HepG2 (cell line): ENCODE data around the gene PNKP. TPM values are rescaled to one million over a fixed set of nuclear protein-coding genes. Genes with fewer than 3 reads are reported as not detected.

Experiments used
- ADNP ChIP-seq: sonication (generic); formaldehyde crosslinking; IDR thresholded peaks from 2 replicates; pipeline ENCODE4 v1.4.0; 2020; ENCODE audit warnings: missing genetic modification reagents
- ATF7-NPFF ChIP-seq: sonication (generic); formaldehyde crosslinking; IDR thresholded peaks from 2 replicates; pipeline ENCODE4 v1.8.1; 2023; ENCODE audit warnings: mild to moderate bottlenecking, low read depth, missing genetic modification reagents, moderate library complexity
- DNMT3B ChIP-seq: conservative IDR thresholded peaks from 2 replicates; pipeline ENCODE4 v1.6.1; 2016; ENCODE audit warnings: missing biosample characterization, control low read depth
- HHEX ChIP-seq: IDR thresholded peaks from 2 replicates; pipeline ENCODE4 v1.6.1; 2016; ENCODE audit warnings: control low read depth
- MIER3 ChIP-seq: IDR thresholded peaks from 2 replicates; pipeline ENCODE4 v1.6.1; 2016; ENCODE audit warnings: missing compliant biosample characterization, borderline replicate concordance
- NR2F2 ChIP-seq: IDR thresholded peaks from 2 replicates; pipeline ENCODE4 v1.6.1; 2012; ENCODE audit warnings: low read depth, inconsistent platforms, borderline replicate concordance
- RFX5 ChIP-seq: IDR thresholded peaks from 2 replicates; pipeline ENCODE4 v1.6.1; 2011; ENCODE audit warnings: low read depth, low read length, improper control_type of control experiment
- ZNF138 ChIP-seq: sonication (generic); formaldehyde crosslinking; IDR thresholded peaks from 2 replicates; pipeline ENCODE4 v1.5.0; 2020; ENCODE audit warnings: mild to moderate bottlenecking, low read depth, missing genetic modification reagents
- ZNF782 ChIP-seq: sonication (generic); formaldehyde crosslinking; IDR thresholded peaks from 2 replicates; pipeline ENCODE4 v1.4.0; 2020; ENCODE audit warnings: missing genetic modification reagents, mild to moderate bottlenecking, borderline replicate concordance
- polyA plus RNA-seq, 8 experiments: library from polyadenylated mRNA; depleted of rRNA in 3 of 8; stranded (reverse) in 7 of 8; unstranded in 1 of 8; fragments of >200 nt; fragmentation: Illumina TruSeq in 4 of 8; extraction: Trizol in 4 of 8; gene quantifications; 2 replicates each; pipeline versions ENCODE4 v1.2.1 to v1.2.3, GENCODE V29; 2011 to 2016; ENCODE audit warnings: low read depth in 4 of 8, missing spikeins in 1 of 8, mixed read lengths in 1 of 8; ENCODE audit not compliant: insufficient read depth in 1 of 8
- total RNA-seq, 5 experiments: library from RNA; depleted of rRNA; stranded (reverse); fragments of >200 nt; fragmentation: Illumina TruSeq; extraction: Trizol; gene quantifications; 2 replicates each; pipeline ENCODE4 v1.2.3, GENCODE V29; 2016; ENCODE audit warnings: low read depth in 1 of 5
- TF ChIP-seq, protein P1 (sequence below): sonication (generic); formaldehyde crosslinking; IDR thresholded peaks from 2 replicates; pipeline ENCODE4 v1.9.0; 2022; ENCODE audit warnings: missing genetic modification reagents, mild to moderate bottlenecking, borderline replicate concordance
- TF ChIP-seq, protein P2 (sequence below): sonication (generic); formaldehyde crosslinking; IDR thresholded peaks from 2 replicates; pipeline ENCODE4 v1.5.0; 2020; ENCODE audit warnings: mild to moderate bottlenecking, missing genetic modification reagents, borderline replicate concordance
- TF ChIP-seq, protein P3 (sequence below): sonication (generic); formaldehyde crosslinking; IDR thresholded peaks from 2 replicates; pipeline ENCODE4 v1.4.0; 2020; ENCODE audit warnings: missing genetic modification reagents, borderline replicate concordance
- TF ChIP-seq, protein P4 (sequence below): sonication (generic); formaldehyde crosslinking; IDR thresholded peaks from 2 replicates; pipeline ENCODE4 v1.5.0; 2020; ENCODE audit warnings: mild to moderate bottlenecking, low read depth, missing genetic modification reagents, borderline replicate concordance
- TF ChIP-seq, protein P5 (sequence below): sonication (generic); formaldehyde crosslinking; IDR thresholded peaks from 2 replicates; pipeline ENCODE4 v1.8.0; 2022; ENCODE audit warnings: mild to moderate bottlenecking, missing genetic modification reagents; ENCODE audit not compliant: insufficient replicate concordance
- TF ChIP-seq, protein P6 (sequence below): sonication (generic); formaldehyde crosslinking; IDR thresholded peaks from 2 replicates; pipeline ENCODE4 v1.4.0; 2020; ENCODE audit warnings: missing genetic modification reagents
- TF ChIP-seq, protein P7 (sequence below): sonication (generic); formaldehyde crosslinking; IDR thresholded peaks from 2 replicates; pipeline ENCODE4 v1.9.0; 2022; ENCODE audit warnings: low read depth, missing genetic modification reagents

Gene PNKP
- total and polyA plus RNA-seq, 2 of the 13 experiments (the other 11 are each of a cell fraction or from before 2014, with no cell fraction given) = 12.7 to 27.1 TPM

DNA sequence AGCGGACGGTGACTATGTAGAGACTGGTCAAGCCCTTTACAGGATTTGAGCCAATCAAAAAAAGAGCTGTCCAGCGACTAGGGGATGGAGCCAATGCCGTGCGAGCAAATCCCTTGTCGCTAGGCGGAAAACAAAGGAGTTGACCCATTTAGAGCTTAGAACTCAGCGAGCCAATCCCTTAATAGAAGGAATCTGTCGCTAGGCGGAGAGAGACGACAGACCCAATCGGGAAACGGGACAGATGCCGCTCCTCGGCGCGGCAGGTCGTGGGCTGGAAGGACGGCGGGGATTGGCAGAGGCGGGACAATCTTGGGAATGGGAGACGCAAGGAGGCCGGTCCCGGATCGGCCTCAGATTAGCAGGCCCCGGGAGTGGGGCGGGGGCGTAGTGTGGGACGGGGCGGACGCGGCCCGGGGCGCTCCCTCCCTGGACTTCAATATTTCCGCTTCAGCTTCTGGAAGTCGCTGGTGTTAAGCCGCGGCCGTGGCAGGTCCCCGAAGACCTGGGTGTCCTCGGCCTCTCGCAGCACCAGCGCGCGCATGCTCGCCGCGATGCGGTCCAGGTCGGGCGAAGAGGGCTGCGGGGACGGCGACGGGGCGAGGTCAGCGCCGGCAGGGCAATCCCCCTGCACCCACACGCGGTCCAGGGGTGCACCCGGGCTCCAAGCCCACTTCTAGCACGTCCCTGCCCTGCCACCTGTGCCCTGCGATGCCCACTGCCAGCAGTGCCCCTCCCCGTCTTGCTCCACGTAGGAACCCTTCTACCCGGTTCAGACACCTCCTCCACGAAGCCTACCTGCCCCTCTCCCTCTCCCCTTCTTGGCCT is 2.3 kb upstream of the PNKP start (continued):
- TF ChIP-seq RFX5 (peak; percentile 99), ZNF138 (CRISPR knock-in tag) (no peak), MIER3 (CRISPR knock-in tag) (0 out of 2 replicates have a peak, but pooled peaks have one; percentile 55), NR2F2 (no peak), ZNF782 (CRISPR knock-in tag) (peak; percentile 82), HHEX (CRISPR knock-in tag) (no peak), ADNP (CRISPR knock-in tag) (no peak), DNMT3B (CRISPR knock-in tag) (no peak), ATF7-NPFF (CRISPR knock-in tag) (no peak)
- TF ChIP-seq, protein P1, sequence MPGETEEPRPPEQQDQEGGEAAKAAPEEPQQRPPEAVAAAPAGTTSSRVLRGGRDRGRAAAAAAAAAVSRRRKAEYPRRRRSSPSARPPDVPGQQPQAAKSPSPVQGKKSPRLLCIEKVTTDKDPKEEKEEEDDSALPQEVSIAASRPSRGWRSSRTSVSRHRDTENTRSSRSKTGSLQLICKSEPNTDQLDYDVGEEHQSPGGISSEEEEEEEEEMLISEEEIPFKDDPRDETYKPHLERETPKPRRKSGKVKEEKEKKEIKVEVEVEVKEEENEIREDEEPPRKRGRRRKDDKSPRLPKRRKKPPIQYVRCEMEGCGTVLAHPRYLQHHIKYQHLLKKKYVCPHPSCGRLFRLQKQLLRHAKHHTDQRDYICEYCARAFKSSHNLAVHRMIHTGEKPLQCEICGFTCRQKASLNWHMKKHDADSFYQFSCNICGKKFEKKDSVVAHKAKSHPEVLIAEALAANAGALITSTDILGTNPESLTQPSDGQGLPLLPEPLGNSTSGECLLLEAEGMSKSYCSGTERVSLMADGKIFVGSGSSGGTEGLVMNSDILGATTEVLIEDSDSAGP (CRISPR knock-in tag) = no peak; the same call in 1 of the 2 replicates
- TF ChIP-seq, protein P2, sequence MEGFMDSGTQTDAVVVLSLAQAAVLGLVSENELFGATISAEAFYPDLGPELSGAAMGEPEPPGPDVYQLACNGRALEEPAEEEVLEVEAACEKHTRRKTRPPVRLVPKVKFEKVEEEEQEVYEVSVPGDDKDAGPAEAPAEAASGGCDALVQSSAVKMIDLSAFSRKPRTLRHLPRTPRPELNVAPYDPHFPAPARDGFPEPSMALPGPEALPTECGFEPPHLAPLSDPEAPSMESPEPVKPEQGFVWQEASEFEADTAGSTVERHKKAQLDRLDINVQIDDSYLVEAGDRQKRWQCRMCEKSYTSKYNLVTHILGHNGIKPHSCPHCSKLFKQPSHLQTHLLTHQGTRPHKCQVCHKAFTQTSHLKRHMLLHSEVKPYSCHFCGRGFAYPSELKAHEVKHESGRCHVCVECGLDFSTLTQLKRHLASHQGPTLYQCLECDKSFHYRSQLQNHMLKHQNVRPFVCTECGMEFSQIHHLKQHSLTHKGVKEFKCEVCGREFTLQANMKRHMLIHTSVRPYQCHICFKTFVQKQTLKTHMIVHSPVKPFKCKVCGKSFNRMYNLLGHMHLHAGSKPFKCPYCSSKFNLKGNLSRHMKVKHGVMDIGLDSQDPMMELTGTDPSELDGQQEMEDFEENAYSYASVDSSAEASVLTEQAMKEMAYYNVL = no peak
- TF ChIP-seq, protein P3, sequence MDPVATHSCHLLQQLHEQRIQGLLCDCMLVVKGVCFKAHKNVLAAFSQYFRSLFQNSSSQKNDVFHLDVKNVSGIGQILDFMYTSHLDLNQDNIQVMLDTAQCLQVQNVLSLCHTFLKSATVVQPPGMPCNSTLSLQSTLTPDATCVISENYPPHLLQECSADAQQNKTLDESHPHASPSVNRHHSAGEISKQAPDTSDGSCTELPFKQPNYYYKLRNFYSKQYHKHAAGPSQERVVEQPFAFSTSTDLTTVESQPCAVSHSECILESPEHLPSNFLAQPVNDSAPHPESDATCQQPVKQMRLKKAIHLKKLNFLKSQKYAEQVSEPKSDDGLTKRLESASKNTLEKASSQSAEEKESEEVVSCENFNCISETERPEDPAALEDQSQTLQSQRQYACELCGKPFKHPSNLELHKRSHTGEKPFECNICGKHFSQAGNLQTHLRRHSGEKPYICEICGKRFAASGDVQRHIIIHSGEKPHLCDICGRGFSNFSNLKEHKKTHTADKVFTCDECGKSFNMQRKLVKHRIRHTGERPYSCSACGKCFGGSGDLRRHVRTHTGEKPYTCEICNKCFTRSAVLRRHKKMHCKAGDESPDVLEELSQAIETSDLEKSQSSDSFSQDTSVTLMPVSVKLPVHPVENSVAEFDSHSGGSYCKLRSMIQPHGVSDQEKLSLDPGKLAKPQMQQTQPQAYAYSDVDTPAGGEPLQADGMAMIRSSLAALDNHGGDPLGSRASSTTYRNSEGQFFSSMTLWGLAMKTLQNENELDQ (CRISPR knock-in tag) = no peak
- TF ChIP-seq, protein P4, sequence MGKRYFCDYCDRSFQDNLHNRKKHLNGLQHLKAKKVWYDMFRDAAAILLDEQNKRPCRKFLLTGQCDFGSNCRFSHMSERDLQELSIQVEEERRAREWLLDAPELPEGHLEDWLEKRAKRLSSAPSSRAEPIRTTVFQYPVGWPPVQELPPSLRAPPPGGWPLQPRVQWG (CRISPR knock-in tag) = no peak
- TF ChIP-seq, protein P5, sequence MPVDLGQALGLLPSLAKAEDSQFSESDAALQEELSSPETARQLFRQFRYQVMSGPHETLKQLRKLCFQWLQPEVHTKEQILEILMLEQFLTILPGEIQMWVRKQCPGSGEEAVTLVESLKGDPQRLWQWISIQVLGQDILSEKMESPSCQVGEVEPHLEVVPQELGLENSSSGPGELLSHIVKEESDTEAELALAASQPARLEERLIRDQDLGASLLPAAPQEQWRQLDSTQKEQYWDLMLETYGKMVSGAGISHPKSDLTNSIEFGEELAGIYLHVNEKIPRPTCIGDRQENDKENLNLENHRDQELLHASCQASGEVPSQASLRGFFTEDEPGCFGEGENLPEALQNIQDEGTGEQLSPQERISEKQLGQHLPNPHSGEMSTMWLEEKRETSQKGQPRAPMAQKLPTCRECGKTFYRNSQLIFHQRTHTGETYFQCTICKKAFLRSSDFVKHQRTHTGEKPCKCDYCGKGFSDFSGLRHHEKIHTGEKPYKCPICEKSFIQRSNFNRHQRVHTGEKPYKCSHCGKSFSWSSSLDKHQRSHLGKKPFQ (CRISPR knock-in tag) = peak; percentile 36
- TF ChIP-seq, protein P6, sequence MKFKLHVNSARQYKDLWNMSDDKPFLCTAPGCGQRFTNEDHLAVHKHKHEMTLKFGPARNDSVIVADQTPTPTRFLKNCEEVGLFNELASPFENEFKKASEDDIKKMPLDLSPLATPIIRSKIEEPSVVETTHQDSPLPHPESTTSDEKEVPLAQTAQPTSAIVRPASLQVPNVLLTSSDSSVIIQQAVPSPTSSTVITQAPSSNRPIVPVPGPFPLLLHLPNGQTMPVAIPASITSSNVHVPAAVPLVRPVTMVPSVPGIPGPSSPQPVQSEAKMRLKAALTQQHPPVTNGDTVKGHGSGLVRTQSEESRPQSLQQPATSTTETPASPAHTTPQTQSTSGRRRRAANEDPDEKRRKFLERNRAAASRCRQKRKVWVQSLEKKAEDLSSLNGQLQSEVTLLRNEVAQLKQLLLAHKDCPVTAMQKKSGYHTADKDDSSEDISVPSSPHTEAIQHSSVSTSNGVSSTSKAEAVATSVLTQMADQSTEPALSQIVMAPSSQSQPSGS (CRISPR knock-in tag) = 0 out of 2 replicates have a peak, but pooled peaks have one; percentile 28
- TF ChIP-seq, protein P7, sequence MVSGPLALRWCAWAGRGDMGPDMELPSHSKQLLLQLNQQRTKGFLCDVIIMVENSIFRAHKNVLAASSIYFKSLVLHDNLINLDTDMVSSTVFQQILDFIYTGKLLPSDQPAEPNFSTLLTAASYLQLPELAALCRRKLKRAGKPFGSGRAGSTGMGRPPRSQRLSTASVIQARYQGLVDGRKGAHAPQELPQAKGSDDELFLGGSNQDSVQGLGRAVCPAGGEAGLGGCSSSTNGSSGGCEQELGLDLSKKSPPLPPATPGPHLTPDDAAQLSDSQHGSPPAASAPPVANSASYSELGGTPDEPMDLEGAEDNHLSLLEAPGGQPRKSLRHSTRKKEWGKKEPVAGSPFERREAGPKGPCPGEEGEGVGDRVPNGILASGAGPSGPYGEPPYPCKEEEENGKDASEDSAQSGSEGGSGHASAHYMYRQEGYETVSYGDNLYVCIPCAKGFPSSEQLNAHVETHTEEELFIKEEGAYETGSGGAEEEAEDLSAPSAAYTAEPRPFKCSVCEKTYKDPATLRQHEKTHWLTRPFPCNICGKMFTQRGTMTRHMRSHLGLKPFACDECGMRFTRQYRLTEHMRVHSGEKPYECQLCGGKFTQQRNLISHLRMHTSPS (CRISPR knock-in tag) = peak; percentile 77
